Parathyroid adenoma (tissue), 2 donors: ENCODE data around the gene HOXD12.

Experiments used
- H2AFZ ChIP-seq: fragments of 300-600 bp; sonication (generic); one replicate; pipeline ENCODE4 v1.7.0; 2017; ENCODE audit warnings: antibody characterized with exemption, mild to moderate bottlenecking
- H3K27ac ChIP-seq: fragments of 300-600 bp; sonication (generic); one replicate; pipeline ENCODE4 v1.7.0; 2017
- H3K27me3 ChIP-seq: fragments of 300-600 bp; sonication (generic); one replicate; pipeline ENCODE4 v1.7.0; 2017; ENCODE audit warnings: low read length; ENCODE audit not compliant: control insufficient read depth, insufficient read depth
- H3K36me3 ChIP-seq: fragments of 300-600 bp; sonication (generic); one replicate; pipeline ENCODE4 v1.7.0; 2017; ENCODE audit warnings: low read length; ENCODE audit not compliant: control insufficient read depth, insufficient read depth
- H3K4me1 ChIP-seq: fragments of 300-600 bp; sonication (generic); one replicate; pipeline ENCODE4 v1.7.0; 2017; ENCODE audit warnings: control low read depth
- H3K4me2 ChIP-seq: fragments of 300-600 bp; sonication (generic); one replicate; pipeline ENCODE4 v1.7.0; 2017; ENCODE audit warnings: low read length
- H3K4me3 ChIP-seq: fragments of 300-600 bp; sonication (generic); one replicate; pipeline ENCODE4 v1.7.0; 2017; ENCODE audit warnings: low read depth, low read length
- H3K79me2 ChIP-seq: fragments of 300-600 bp; sonication (generic); one replicate; pipeline ENCODE4 v1.7.0; 2017; ENCODE audit warnings: control low read depth
- H3K9ac ChIP-seq: fragments of 300-600 bp; sonication (generic); one replicate; pipeline ENCODE4 v1.7.0; 2017; ENCODE audit warnings: mild to moderate bottlenecking
- H3K9me3 ChIP-seq: fragments of 300-600 bp; sonication (generic); one replicate; pipeline ENCODE4 v1.7.0; 2017; ENCODE audit warnings: low read length; ENCODE audit not compliant: control insufficient read depth
- CTCF ChIP-seq: fragments of 300-600 bp; sonication (generic); IDR thresholded peaks from one replicate; pipeline ENCODE4 v1.7.0; 2017; ENCODE audit warnings: antibody characterized with exemption, mild to moderate bottlenecking
- donor health status: primary hyperparathyroidism.

HOXD12 gene

DNA sequence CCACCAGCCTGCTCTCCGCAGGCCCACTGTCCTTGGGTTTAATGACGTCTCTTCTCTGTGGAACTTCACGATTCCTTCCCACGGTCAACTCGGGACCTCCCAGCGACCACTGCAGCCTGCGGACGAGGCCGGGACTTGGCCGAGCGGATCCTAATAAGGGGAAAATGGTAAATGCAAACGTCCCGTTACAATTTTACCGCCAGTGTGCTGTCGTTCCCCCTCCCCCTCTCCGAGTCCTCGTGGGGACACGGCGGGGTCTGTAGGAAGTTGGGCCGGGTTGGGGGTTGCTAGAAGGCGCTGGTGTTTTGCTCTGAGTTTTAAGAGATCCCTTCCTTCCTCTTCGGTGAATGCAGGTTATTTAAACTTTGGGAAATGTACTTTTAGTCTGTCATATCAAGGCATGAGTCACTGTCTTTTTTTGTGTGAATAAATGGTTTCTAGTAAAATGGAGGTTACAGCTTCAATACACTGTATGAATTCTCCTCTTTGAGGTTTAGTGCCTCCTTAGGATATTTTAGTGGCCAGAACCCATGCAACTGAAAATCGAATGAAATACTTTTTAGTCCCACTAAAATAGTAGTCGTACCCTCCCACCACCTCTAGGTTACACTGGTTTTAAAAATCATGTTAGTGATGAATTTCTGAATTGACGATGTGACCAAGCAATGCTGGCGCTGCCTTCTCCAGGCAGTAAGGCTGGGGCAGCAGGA is 9.8 kb downstream of the HOXD12 start:
- no peaks in the 10 kb centered on the region for H3K9me3 ChIP-seq
- no peaks in the 10 kb centered on the region for H3K79me2 ChIP-seq
- no peak for TF ChIP-seq CTCF
- no peak overlapping the region for H3K27ac ChIP-seq
- H3K4me3 ChIP-seq = no peak overlapping the region
- H3K4me1 ChIP-seq = no peaks in the 10 kb centered on the region
- H3K4me2 ChIP-seq = no peak overlapping the region
- H3K36me3 ChIP-seq = no peaks in the 10 kb centered on the region
- H3K27me3 ChIP-seq = peaks cover 34% of the 10 kb centered on the region
- H3K9ac ChIP-seq = no peak overlapping the region
- no peak overlapping the region for H2AFZ ChIP-seq

DNA sequence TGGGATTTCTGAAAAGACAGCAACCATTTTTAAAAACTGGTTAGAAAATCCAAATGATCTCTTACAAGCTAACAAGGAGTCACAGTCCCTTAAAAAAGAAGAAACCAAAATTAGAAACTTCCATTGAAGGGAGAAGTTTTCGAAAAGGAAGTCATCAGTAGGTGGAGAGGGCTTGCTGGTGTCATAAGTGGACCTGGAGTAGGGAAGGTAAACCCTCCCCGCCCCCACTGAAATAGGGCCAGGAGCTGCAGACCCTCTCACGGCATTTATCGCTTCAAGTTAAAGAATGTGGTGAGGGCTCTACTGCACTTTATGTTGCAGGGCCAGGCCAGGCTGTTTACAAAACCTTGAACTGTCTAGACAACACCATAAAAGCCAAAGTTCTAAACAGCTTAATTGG is 10.4 kb downstream of the HOXD12 start:
- Histone ChIP-seq H2AFZ (no peak overlapping the region), H3K79me2 (no peaks in the 10 kb centered on the region), H3K9ac (no peak overlapping the region), H3K9me3 (no peaks in the 10 kb centered on the region), H3K4me2 (no peak overlapping the region), H3K4me3 (no peak overlapping the region), H3K4me1 (no peaks in the 10 kb centered on the region), H3K27me3 (peaks cover 38% of the 10 kb centered on the region), H3K27ac (no peak overlapping the region), H3K36me3 (no peaks in the 10 kb centered on the region)
- TF ChIP-seq CTCF = no peak

GRCh38 chr2:176110415-176111308 is 11.1 kb downstream of the HOXD12 start:
- no peak for TF ChIP-seq CTCF
- Histone ChIP-seq H3K27ac (no peak overlapping the region), H3K9ac (no peak overlapping the region), H3K4me3 (no peak overlapping the region), H2AFZ (no peak overlapping the region), H3K9me3 (no peaks in the 10 kb centered on the region), H3K36me3 (no peaks in the 10 kb centered on the region), H3K79me2 (no peaks in the 10 kb centered on the region), H3K4me1 (no peaks in the 10 kb centered on the region), H3K4me2 (no peak overlapping the region), H3K27me3 (peaks cover 35% of the 10 kb centered on the region)

GRCh38 chr2:176111309-176111663 is 11.7 kb downstream of the HOXD12 start:
- no peak overlapping the region for H2AFZ ChIP-seq
- H3K27ac ChIP-seq = no peak overlapping the region
- H3K9ac ChIP-seq = no peak overlapping the region
- H3K36me3 ChIP-seq = no peaks in the 10 kb centered on the region
- H3K4me3 ChIP-seq = no peak overlapping the region
- TF ChIP-seq CTCF = no peak
- no peaks in the 10 kb centered on the region for H3K4me1 ChIP-seq
- H3K79me2 ChIP-seq = no peaks in the 10 kb centered on the region
- peaks cover 34% of the 10 kb centered on the region for H3K27me3 ChIP-seq
- no peaks in the 10 kb centered on the region for H3K9me3 ChIP-seq
- H3K4me2 ChIP-seq = no peak overlapping the region
